ENCODE results near the gene SEPTIN10.

GRCh38 chr2:109582928-109583895, 30.6 kb downstream of the SEPTIN10 start:
- TF ChIP-seq POLR2AphosphoS5 (IDR thresholded peaks at IDR 0.05; ENCODE audit: low read depth, low read length): no peak
- no peak for TF ChIP-seq TAF1 (IDR thresholded peaks at IDR 0.05; ENCODE audit: borderline replicate concordance, low read depth, low read length)
- TF ChIP-seq POLR2A (IDR thresholded peaks at IDR 0.05; ENCODE audit: low read depth, low read length): no peak
